ENCODE results near the gene PLCH2. TPM values are rescaled to one million over a fixed set of nuclear protein-coding genes. Genes with fewer than 3 reads are reported as not detected.

PLCH2 gene
- total and polyA plus RNA-seq, 2 donors (not counting 3 experiments of a cell fraction or from before 2014, with no cell fraction given) = 0.19 to 0.31 TPM

GRCh38 chr1:2493691-2494322, 17.7 kb downstream of the PLCH2 start:
- H3K4me3 ChIP-seq (replicated peaks in 1 of 3; ENCODE audit: insufficient read depth in 1 of 3, low read depth in 1 of 3, low read length in 3 of 3) = no peak overlapping the region
- TF ChIP-seq MYC (IDR thresholded peaks at IDR 0.05; ENCODE audit: low read depth, low read length) = no peak
- TF ChIP-seq GATA2 (IDR thresholded peaks at IDR 0.05; ENCODE audit: insufficient read depth, insufficient read length, low read depth, low read length) = no peak
- TF ChIP-seq EZH2 (IDR thresholded peaks at IDR 0.05; ENCODE audit: borderline replicate concordance, low read depth, low read length, severe bottlenecking) = no peak
- no peak for TF ChIP-seq POLR2A (IDR thresholded peaks at IDR 0.05; ENCODE audit: low read depth, low read length)
- no peak for TF ChIP-seq CTCF (IDR thresholded peaks at IDR 0.05; ENCODE audit: extremely low read depth in 1 of 2, insufficient read depth in 1 of 2, low read depth in 1 of 2, low read length in 2 of 2)
- no peak for TF ChIP-seq FOS (IDR thresholded peaks at IDR 0.05; ENCODE audit: borderline replicate concordance, insufficient read depth, low read length)
- TF ChIP-seq JUN (IDR thresholded peaks at IDR 0.05; ENCODE audit: borderline replicate concordance, insufficient read depth, insufficient read length, low read depth) = no peak
- TF ChIP-seq POLR2AphosphoS5 (IDR thresholded peaks at IDR 0.05; ENCODE audit: insufficient read depth, low read depth, low read length) = no peak
- TF ChIP-seq MAX (IDR thresholded peaks at IDR 0.05; ENCODE audit: insufficient read depth, insufficient read length) = no peak
- H3K27ac ChIP-seq (ENCODE audit: insufficient read depth, low read depth, low read length) = no peak overlapping the region
- H3K36me3 ChIP-seq (ENCODE audit: control insufficient read depth in 2 of 2, extremely low read depth in 1 of 2, insufficient read depth in 2 of 2, low read length in 2 of 2) = no peaks in the 10 kb centered on the region
- dilution Hi-C loops (cut with MboI; ENCODE audit: extremely low pct_ligation_motif_present, low sequenced_read_pairs) = no loop called here
- ChIA-PET POLR2A (no interaction called here), CTCF (no interaction called here)
- intact Hi-C loops (cut with micrococcal nuclease) = no loop called here
- H3K9ac ChIP-seq (replicated peaks; ENCODE audit: extremely low read depth, insufficient read depth, low read length) = no peak overlapping the region
- no peaks in the 10 kb centered on the region for H3K79me2 ChIP-seq (ENCODE audit: control insufficient read depth, insufficient read depth, low read length)
- no peak overlapping the region for H3K4me2 ChIP-seq (ENCODE audit: insufficient read depth, low read length)
- BruUV-seq (replicated peaks) = no TSS peak
- no peaks in the 10 kb centered on the region for H3K4me1 ChIP-seq (ENCODE audit: control insufficient read depth, extremely low read depth, insufficient read depth, low read length)
- H2AFZ ChIP-seq (ENCODE audit: low read depth, low read length) = no peak overlapping the region
- H3K27me3 ChIP-seq (ENCODE audit: control insufficient read depth in 2 of 2, insufficient read depth in 2 of 2, low read length in 2 of 2) = no peaks in the 10 kb centered on the region
- DNase-seq (ENCODE audit: low read depth, low spot score) = no peak
- no peaks in the 10 kb centered on the region for H3K9me1 ChIP-seq (replicated peaks; ENCODE audit: control insufficient read depth, extremely low read depth, insufficient read depth, low read length)
- H4K20me1 ChIP-seq (replicated peaks; ENCODE audit: control insufficient read depth, extremely low read depth, insufficient read depth, low read length) = no peaks in the 10 kb centered on the region
- FAIRE-seq = no peak
- H3K9me3 ChIP-seq (replicated peaks; ENCODE audit: control insufficient read depth, insufficient read depth, low read length) = no peaks in the 10 kb centered on the region

All from endothelial cell of umbilical vein (primary cell).